HCT116 (cell line): ENCODE data around the gene MED31. TPM values are rescaled to one million over a fixed set of nuclear protein-coding genes. Genes with fewer than 3 reads are reported as not detected.

Experiments
- ATAC-seq: fragments of 200-7000 bp; cut with Tn5 transposase; 2 replicates; pipeline ENCODE4 v1.9.1; 2020; ENCODE audit warnings: mild to moderate bottlenecking, moderate library complexity
- BruUV-seq: library from RNA; stranded (reverse); fragments of 400-500 nt; replicated peaks from 2 replicates; lab custom pipeline; 2021; lab: Mats Ljungman, UMichigan
- CTCF ChIA-PET: fragments of 300-600 bp; sonication (Branson Sonifier 250); formaldehyde crosslinking; loops from one replicate; lab custom pipeline; 2021; ENCODE audit warnings: antibody characterized with exemption; lab: Charles Lee
- POLR2A ChIA-PET: fragments of 300-600, 350-600 bp; sonication (Branson Sonifier 250); formaldehyde crosslinking; loops from one replicate; lab custom pipeline; 2021; ENCODE audit warnings: antibody characterized with exemption; lab: Charles Lee
- RAD21 ChIA-PET, 2 experiments: fragments of 300-600 bp; sonication (Branson Sonifier 250); formaldehyde crosslinking; loops; one replicate each; lab custom pipeline; 2023; ENCODE audit warnings: low total read pairs in 2 of 2; ENCODE audit not compliant: uncharacterized antibody in 2 of 2, unreplicated experiment in 2 of 2, low non-redundant PET in 1 of 2; lab: Charles Lee
- DNase-seq: peaks from one replicate; pipeline ENCODE4 v3.0.0-alpha.2; 2010; ENCODE audit warnings: low read depth, low spot score
- H2AFZ ChIP-seq: fragments of 200-600 bp; shearing (Covaris generic), sonication (generic); 2 replicates; pipeline ENCODE4 v1.6.1; 2017; ENCODE audit warnings: low read depth, mixed run types, mixed read lengths, antibody characterized with exemption, low read length; ENCODE audit not compliant: poor library complexity, severe bottlenecking
- H3K27ac ChIP-seq: 2 replicates; pipeline ENCODE4 v1.5.1; 2012; ENCODE audit warnings: low read depth, low read length
- H3K27me3 ChIP-seq: fragments of 200-600 bp; sonication (generic); 2 replicates; pipeline ENCODE4 v1.6.1; 2016; ENCODE audit warnings: mixed run types, low read length, mixed read lengths; ENCODE audit not compliant: insufficient read depth
- H3K36me3 ChIP-seq, 2 experiments: fragments of 200-500 bp in 1 of 2; fragments of 200-600 bp in 1 of 2; sonication (Bioruptor generic) in 1 of 2; sonication (generic) in 1 of 2; 2 replicates each; pipeline versions ENCODE4 v1.5.1 to v1.6.1; 2014 to 2016; ENCODE audit warnings: low read length in 2 of 2, inconsistent platforms in 1 of 2, mixed read lengths in 1 of 2, mixed run types in 1 of 2; ENCODE audit not compliant: insufficient read depth in 2 of 2, control insufficient read depth in 1 of 2
- H3K4me1 ChIP-seq, 2 experiments: fragments of 200-600 bp in 1 of 2; sonication (generic) in 1 of 2; 2 replicates each; pipeline versions ENCODE4 v1.5.1 to v1.6.1; 2012 to 2017; ENCODE audit warnings: low read length in 2 of 2, inconsistent platforms in 1 of 2, mild to moderate bottlenecking in 1 of 2, mixed read lengths in 1 of 2, mixed run types in 1 of 2, moderate library complexity in 1 of 2; ENCODE audit not compliant: insufficient read depth in 2 of 2, control insufficient read depth in 1 of 2
- H3K4me2 ChIP-seq: fragments of 200-600 bp; sonication (generic); 2 replicates; pipeline ENCODE4 v1.6.1; 2017; ENCODE audit warnings: mixed run types, low read length, mixed read lengths
- H3K4me3 ChIP-seq, 2 experiments: fragments of 200-600 bp in 1 of 2; sonication (generic) in 1 of 2; replicated peaks in 1 of 2; 2 replicates each; pipeline ENCODE4 v1.5.1; 2011 to 2016; ENCODE audit warnings: low read length in 2 of 2, control low read depth in 1 of 2, low read depth in 1 of 2, mild to moderate bottlenecking in 1 of 2, mixed read lengths in 1 of 2, mixed run types in 1 of 2
- H3K79me2 ChIP-seq: fragments of 200-600 bp; sonication (generic); 2 replicates; pipeline ENCODE4 v1.6.1; 2017; ENCODE audit warnings: mild to moderate bottlenecking, mixed run types, low read length, moderate library complexity, mixed read lengths; ENCODE audit not compliant: insufficient read depth
- H3K9ac ChIP-seq: fragments of 200-600 bp; sonication (generic); 2 replicates; pipeline ENCODE4 v1.6.1; 2016; ENCODE audit warnings: low read length, mixed read lengths
- H3K9me2 ChIP-seq: fragments of 200-600 bp; sonication (generic), shearing (Covaris generic); 2 replicates; pipeline ENCODE4 v1.6.1; 2017; ENCODE audit warnings: mixed run types, mild to moderate bottlenecking, moderate library complexity; ENCODE audit not compliant: insufficient read depth
- H3K9me3 ChIP-seq, 2 experiments: fragments of 200-500 bp in 1 of 2; fragments of 200-600 bp in 1 of 2; sonication (Bioruptor generic) in 1 of 2; sonication (generic) in 1 of 2; 2 replicates each; pipeline ENCODE4 v1.6.1; 2014 to 2017; ENCODE audit warnings: low read length in 2 of 2, mixed read lengths in 2 of 2, inconsistent platforms in 1 of 2, low read depth in 1 of 2, mild to moderate bottlenecking in 1 of 2, mixed run types in 1 of 2, moderate library complexity in 1 of 2; ENCODE audit not compliant: control insufficient read depth in 1 of 2, insufficient read depth in 1 of 2
- H4K20me1 ChIP-seq: fragments of 200-600 bp; sonication (generic), shearing (Covaris generic); 2 replicates; pipeline ENCODE4 v1.6.1; 2017; ENCODE audit warnings: mixed run types, mild to moderate bottlenecking, moderate library complexity; ENCODE audit not compliant: insufficient read depth
- CBX3 ChIP-seq: IDR thresholded peaks from 2 replicates; pipeline ENCODE4 v1.6.1; 2012; ENCODE audit warnings: low read depth
- CEBPB ChIP-seq: IDR thresholded peaks from 2 replicates; pipeline ENCODE4 v1.6.1; 2012; ENCODE audit warnings: low read depth
- EZH2phosphoT487 ChIP-seq: fragments of 200-600 bp; IDR thresholded peaks from 2 replicates; pipeline ENCODE4 v1.6.1; 2018; ENCODE audit warnings: antibody characterized with exemption, borderline replicate concordance
- POLR2A ChIP-seq: IDR thresholded peaks from 2 replicates; pipeline ENCODE4 v1.7.0; 2011; ENCODE audit warnings: borderline replicate concordance; ENCODE audit not compliant: insufficient read depth, insufficient read length; ENCODE audit errors: extremely low read depth
- POLR2AphosphoS5 ChIP-seq: IDR thresholded peaks from 2 replicates; pipeline ENCODE4 v1.6.1; 2011; ENCODE audit warnings: mild to moderate bottlenecking, low read depth, low read length, moderate library complexity
- SRF ChIP-seq: IDR thresholded peaks from 2 replicates; pipeline ENCODE4 v1.6.1; 2012; ENCODE audit warnings: low read depth
- ZNF274 ChIP-seq: fragments of 200-500 bp; sonication (Bioruptor generic); IDR thresholded peaks from 2 replicates; pipeline ENCODE4 v1.6.1; 2014; ENCODE audit warnings: mild to moderate bottlenecking, low read depth, low read length, inconsistent platforms
- intact Hi-C: fragments of 100-400 bp; cut with micrococcal nuclease; formaldehyde crosslinking; loops from 2 replicates; pipeline ENCODE4 v1.10.0; 2022
- total RNA-seq: library from RNA; stranded (reverse); gene quantifications from one replicate; pipeline ENCODE4 v1.2.1, GENCODE V29; 2021; ENCODE audit not compliant: unreplicated experiment
- TF ChIP-seq, protein P1 (sequence below): IDR thresholded peaks from 2 replicates; pipeline ENCODE4 v1.6.1; 2012; ENCODE audit warnings: low read depth

Gene MED31
- total RNA-seq, 1 experiment from 2014 or later, result 20.3 TPM

DNA sequence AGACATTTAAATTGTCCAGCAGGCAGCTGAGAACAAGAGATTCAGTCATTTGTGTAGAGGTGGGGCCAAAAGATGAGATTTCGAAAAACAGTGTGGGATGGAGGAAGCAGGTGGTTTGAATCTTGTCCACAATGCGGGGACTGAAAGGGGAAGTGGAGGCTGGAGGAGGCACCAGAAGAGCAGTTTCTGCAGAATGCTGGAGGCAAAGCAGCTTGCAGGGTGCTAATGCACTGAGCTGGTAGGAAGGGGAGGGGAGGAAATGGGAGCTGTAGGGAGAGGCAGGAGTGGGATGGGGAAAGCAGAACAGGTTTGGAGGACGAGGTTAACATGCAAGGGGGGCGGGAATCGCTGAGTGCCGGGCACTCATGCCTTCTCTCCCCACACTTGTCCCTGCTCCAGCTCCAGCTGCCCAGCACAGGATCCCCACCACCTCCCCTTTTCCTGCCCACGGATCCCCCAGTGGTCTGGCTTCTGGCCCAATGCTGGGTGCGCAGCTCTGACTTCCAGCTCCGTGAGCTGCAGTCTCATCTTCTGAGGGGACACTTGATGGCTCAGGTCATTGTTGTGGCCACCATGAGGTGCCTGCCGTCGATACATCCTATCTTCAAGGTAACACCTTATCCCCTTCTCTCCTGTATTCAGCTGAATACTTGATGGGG is 9.5 kb upstream of the MED31 start:
- CTCF ChIA-PET, result interaction anchor here (0.6 to 1.9 kb wide), 4 partner anchors 13 to 343 kb away, joined by 3 to 7 read pairs (median 3); no protein-coding TSS in a partner anchor
- no peak for ATAC-seq
- intact Hi-C loops, result no loop called here
- no TSS peak for BruUV-seq
- Histone ChIP-seq H3K4me2 (no peak overlapping the region), H3K4me3 (no peak overlapping the region), H3K4me1 (peaks cover 0 to 9% of the 10 kb centered on the region in 2 experiments; a peak in 2 of 4 replicates), H3K36me3 (no peaks in the 10 kb centered on the region), H4K20me1 (no peaks in the 10 kb centered on the region), H3K79me2 (no peaks in the 10 kb centered on the region), H3K27ac (no peak overlapping the region), H3K9me3 (no peaks in the 10 kb centered on the region), H3K9ac (no peak overlapping the region), H3K27me3 (no peaks in the 10 kb centered on the region; the same call in 1 of the 2 replicates), H2AFZ (no peak overlapping the region), H3K9me2 (no peaks in the 10 kb centered on the region)
- RAD21 ChIA-PET, result no interaction called here
- no peak for DNase-seq
- POLR2A ChIA-PET, result no interaction called here
- TF ChIP-seq CEBPB, result no peak
- TF ChIP-seq, protein P1, sequence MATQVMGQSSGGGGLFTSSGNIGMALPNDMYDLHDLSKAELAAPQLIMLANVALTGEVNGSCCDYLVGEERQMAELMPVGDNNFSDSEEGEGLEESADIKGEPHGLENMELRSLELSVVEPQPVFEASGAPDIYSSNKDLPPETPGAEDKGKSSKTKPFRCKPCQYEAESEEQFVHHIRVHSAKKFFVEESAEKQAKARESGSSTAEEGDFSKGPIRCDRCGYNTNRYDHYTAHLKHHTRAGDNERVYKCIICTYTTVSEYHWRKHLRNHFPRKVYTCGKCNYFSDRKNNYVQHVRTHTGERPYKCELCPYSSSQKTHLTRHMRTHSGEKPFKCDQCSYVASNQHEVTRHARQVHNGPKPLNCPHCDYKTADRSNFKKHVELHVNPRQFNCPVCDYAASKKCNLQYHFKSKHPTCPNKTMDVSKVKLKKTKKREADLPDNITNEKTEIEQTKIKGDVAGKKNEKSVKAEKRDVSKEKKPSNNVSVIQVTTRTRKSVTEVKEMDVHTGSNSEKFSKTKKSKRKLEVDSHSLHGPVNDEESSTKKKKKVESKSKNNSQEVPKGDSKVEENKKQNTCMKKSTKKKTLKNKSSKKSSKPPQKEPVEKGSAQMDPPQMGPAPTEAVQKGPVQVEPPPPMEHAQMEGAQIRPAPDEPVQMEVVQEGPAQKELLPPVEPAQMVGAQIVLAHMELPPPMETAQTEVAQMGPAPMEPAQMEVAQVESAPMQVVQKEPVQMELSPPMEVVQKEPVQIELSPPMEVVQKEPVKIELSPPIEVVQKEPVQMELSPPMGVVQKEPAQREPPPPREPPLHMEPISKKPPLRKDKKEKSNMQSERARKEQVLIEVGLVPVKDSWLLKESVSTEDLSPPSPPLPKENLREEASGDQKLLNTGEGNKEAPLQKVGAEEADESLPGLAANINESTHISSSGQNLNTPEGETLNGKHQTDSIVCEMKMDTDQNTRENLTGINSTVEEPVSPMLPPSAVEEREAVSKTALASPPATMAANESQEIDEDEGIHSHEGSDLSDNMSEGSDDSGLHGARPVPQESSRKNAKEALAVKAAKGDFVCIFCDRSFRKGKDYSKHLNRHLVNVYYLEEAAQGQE, result no peak
- TF ChIP-seq POLR2AphosphoS5, result no peak
- TF ChIP-seq SRF, result no peak
- no peak for TF ChIP-seq ZNF274
- no peak for TF ChIP-seq CBX3
- TF ChIP-seq POLR2A, result no peak
- TF ChIP-seq EZH2phosphoT487, result no peak
